ENCODE data around the gene CTDSPL.

Gene CTDSPL

DNA sequence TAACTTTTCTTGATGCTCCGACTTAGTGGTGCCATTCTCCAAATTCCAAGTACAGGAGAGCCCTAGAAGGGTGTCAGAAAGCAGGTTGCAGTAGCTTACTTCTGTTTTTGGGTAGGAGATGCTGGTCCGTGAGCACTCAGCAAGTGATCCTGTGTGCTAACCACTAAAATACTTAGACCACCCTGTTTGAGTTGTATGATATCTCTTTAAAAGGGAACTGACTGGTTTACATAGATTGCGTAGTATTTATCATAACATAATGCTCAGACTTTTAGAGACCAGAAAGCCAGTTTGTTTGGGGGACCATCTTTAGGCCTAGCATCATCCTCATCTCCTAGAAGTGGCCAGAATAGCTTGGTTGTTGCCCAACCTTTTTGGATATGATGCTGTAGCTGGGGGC lies 26.7 kb downstream of the CTDSPL start:
- DNase-seq (ENCODE audit: extremely low read depth in 1 of 2, low read depth in 1 of 2), result no peak

- DNase-seq (ENCODE audit: extremely low read depth in 1 of 2, low read depth in 1 of 2), result no peak
These were observed 28.8 kb downstream of the CTDSPL start for GRCh38 chr3:37890522-37890921.

- DNase-seq (ENCODE audit: extremely low read depth in 1 of 2, low read depth in 1 of 2), result no peak
These were observed 29.5 kb downstream of the CTDSPL start for GRCh38 chr3:37891227-37891626.

- DNase-seq (ENCODE audit: extremely low read depth in 1 of 2, low read depth in 1 of 2), result no peak
These were observed 31.4 kb downstream of the CTDSPL start for GRCh38 chr3:37892927-37893600.

- DNase-seq (ENCODE audit: extremely low read depth in 1 of 2, low read depth in 1 of 2), result no peak
These were observed 35.1 kb downstream of the CTDSPL start for GRCh38 chr3:37896827-37897226.

DNA sequence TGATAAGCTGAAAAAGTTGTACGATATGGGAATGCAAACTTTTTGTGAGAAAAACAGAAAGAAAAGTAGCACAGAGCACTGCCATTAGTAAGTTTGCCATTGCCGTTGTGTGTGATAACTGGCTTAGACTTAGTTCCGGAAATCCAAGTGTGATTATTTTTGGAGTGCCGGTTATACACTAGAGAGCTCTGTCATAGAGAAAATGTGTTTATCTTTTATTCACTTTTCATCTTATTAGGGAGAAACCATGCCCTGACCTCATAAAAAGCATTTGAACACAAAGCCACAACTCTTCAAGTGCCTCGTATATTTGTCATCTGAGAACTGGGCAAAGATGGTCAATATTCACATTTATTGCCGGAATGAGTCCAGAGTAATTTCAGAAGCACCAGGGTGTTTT lies 36.1 kb downstream of the CTDSPL start:
- DNase-seq (ENCODE audit: extremely low read depth in 1 of 2, low read depth in 1 of 2), result no peak

DNA sequence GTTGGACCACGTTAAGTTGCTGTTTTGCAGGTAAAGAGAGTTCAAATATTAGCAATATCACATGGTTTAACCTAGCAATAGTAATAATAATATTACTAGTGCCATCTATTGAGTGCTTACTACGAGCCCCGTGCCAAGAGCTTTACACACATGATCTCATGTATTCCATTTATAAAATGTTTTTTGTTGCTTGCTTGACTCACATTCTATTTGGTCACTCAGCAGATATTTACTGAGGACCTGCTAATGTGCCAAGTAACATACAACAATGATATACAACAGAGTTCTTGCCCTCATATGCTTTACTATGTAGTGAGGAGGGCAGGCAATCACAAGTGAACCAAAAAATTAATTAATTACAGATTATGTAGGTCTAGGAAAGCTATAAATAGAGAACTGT lies 36.7 kb downstream of the CTDSPL start:
- DNase-seq (ENCODE audit: extremely low read depth in 1 of 2, low read depth in 1 of 2), result no peak

DNA sequence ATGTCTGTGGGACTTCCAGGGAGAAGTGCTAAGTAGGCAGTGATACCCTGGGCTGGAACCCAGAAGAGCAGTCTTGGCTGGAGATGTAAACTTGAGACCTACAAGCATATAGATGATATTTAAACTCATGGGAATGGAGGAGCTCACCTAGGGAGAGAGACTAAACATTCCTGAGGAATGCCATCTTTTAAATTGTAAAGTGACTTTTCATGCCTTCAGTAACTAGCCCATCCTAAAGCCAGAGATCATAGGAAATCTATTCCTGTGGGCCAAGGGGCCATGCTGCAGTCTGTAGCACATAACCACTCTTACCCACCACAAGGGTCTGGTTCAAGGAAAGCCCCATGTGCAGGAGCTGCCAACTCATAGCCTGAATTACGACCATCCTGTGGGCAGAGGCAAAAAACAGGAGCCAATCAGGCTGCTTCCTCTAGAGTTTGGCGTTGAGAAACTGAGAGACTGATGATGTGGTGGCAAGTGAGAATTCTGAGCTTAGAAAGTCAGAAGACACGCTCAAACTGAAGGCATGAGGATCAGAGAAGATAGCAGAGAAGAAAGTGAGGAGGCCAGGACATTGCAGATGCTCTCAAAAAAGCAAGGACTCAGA lies 37.5 kb downstream of the CTDSPL start:
- DNase-seq (ENCODE audit: extremely low read depth in 1 of 2, low read depth in 1 of 2), result peak in 1 of 2 donors; percentile 41

GRCh38 chr3:37899711-37900306 lies 38.1 kb downstream of the CTDSPL start:
- DNase-seq (ENCODE audit: extremely low read depth in 1 of 2, low read depth in 1 of 2), result no peak

DNA sequence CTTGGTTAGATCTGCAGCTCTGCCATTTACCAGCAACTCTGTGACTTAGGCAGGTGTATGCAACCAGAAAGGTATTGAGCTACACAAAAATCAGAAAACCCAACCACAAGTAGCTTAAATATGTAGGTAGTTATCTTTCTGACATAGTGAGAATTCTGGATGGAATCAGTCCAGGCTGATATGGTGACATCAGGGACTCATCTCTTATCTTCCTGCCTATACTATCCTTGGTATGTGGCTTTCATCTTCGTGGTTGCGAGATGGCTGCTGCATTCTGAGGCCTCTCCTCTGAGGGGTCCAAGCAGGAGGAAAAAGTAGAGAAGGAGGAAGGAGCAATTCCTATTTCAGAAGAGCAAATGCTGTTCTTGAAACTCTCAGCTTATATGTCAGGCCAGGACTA lies 40.0 kb downstream of the CTDSPL start:
- DNase-seq (ENCODE audit: extremely low read depth in 1 of 2, low read depth in 1 of 2), result no peak

- no peak for DNase-seq (ENCODE audit: extremely low read depth in 1 of 2, low read depth in 1 of 2)
These were observed 41.0 kb downstream of the CTDSPL start for GRCh38 chr3:37902674-37903073.

DNA sequence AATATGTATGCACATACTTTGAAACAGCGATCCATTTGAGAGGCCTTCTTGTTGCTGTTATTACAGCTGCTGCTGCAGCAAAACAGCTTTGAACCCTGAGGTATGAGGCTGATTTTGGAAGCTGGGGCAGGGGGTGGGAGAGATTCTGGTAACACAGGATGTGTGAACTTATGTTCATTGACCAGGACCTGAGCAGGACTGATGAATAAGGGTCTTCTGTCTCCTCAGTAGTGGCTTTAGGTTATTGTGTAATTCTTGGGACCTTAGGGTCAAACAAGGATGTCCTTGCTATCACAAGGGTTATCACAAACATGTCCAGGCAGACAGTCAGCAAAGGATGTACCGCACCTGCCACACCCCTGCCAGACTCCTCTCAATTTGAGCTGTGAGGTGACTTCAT lies 41.6 kb downstream of the CTDSPL start:
- no peak for DNase-seq (ENCODE audit: extremely low read depth in 1 of 2, low read depth in 1 of 2)

DNA sequence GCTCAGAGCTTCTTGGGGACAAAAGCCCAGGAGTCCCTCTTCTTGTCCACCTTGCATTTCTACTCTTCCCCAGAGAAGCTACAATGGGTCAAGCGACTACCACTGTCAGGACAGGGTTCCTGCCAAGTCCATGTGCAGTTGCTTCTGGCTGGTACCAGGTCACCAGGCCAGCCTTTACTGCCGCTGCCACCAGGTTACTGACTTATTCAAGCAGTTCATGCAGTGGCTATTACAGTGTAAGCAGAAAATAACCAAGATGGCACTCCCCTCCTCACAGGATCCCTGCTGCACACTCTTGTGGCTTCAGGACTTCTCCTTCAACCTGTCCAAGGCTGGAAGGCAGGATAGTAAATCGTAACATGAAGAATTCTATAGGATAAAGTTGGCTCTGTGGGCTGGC lies 42.1 kb downstream of the CTDSPL start:
- DNase-seq (ENCODE audit: extremely low read depth in 1 of 2, low read depth in 1 of 2), result no peak

- DNase-seq (ENCODE audit: extremely low read depth in 1 of 2, low read depth in 1 of 2), result no peak
These were observed 42.9 kb downstream of the CTDSPL start for GRCh38 chr3:37904601-37905000.

- DNase-seq (ENCODE audit: extremely low read depth in 1 of 2, low read depth in 1 of 2), result no peak
These were observed 43.7 kb downstream of the CTDSPL start for GRCh38 chr3:37905346-37905745.

DNA sequence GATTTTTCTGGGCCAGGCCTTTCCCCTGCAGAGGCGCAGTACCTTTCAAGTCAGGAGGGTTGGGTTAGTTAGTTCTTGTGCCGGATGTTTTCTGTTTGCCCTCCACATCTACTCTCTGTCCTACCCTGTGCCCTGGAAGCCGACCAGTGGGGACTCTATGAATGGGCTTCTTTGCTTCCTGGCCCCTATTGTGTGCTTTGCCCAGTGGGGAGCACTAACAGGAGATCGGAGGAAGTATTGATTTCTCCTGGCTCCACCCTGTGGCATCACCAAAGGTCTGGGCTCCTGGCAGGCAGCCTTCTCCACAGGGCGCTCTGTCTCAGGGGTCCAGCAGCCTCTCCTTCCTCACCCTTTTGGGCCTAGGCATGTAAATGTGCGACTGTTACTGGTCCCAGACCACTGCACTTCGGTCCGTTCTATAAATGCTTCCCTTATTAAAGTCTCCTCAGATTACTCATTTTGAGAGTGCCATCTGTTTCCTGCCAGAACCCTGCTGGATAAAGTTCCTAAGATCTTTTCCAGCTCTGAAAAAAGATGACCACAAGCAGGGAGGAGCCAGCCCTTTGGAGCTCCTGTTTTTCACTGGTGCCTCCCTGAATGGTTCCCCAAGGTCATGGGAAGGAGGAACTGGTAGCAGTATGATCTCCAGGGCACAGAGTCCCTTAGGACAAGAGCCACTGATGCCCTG lies 44.5 kb downstream of the CTDSPL start:
- no peak for DNase-seq (ENCODE audit: extremely low read depth in 1 of 2, low read depth in 1 of 2)

- no peak for DNase-seq (ENCODE audit: extremely low read depth in 1 of 2, low read depth in 1 of 2)
These were observed 45.1 kb downstream of the CTDSPL start for GRCh38 chr3:37906734-37907282.

DNA sequence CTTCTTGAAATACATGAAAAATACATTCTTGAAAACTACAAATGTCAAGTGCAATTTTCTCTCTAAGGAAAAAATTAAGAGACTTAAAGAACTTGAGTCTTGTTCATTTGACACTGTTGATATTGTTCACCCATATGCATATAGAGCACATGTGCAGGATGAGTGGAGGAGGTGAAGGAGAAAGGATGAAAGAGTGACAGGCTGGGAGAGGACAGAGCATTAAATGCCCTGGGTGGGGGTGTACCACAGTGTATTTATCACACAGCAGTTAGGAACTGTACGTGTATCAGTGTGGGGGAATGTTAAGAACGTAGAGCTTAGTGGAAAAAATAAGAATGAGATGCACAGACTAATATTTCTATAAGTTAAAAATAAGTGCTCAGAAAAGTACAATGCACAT lies 45.7 kb downstream of the CTDSPL start:
- no peak for DNase-seq (ENCODE audit: extremely low read depth in 1 of 2, low read depth in 1 of 2)

- DNase-seq (ENCODE audit: extremely low read depth in 1 of 2, low read depth in 1 of 2), result no peak
These were observed 46.2 kb downstream of the CTDSPL start for GRCh38 chr3:37907906-37908305.

GRCh38 chr3:37909067-37909911 lies 47.6 kb downstream of the CTDSPL start:
- DNase-seq (ENCODE audit: extremely low read depth in 1 of 2, low read depth in 1 of 2), result no peak
